Colonic mucosa (tissue), 4 donors: Measurements from ENCODE around the gene IGF2BP2. TPM values are rescaled to one million over a fixed set of nuclear protein-coding genes. Genes with fewer than 3 reads are reported as not detected.

Experiments
- DNase-seq: peaks from one replicate; pipeline ENCODE4 v3.0.0-alpha.2; 2020
- H3K27ac ChIP-seq: fragments of 200-600 bp; one replicate; pipeline ENCODE4 v1.8.0; 2021
- H3K27me3 ChIP-seq: fragments of 200-600 bp; one replicate; pipeline ENCODE4 v1.8.0; 2021
- H3K36me3 ChIP-seq: fragments of 200-600 bp; one replicate; pipeline ENCODE4 v1.8.0; 2021
- H3K4me1 ChIP-seq: fragments of 200-600 bp; one replicate; pipeline ENCODE4 v1.8.0; 2021; ENCODE audit warnings: mild to moderate bottlenecking
- H3K4me3 ChIP-seq: fragments of 200-600 bp; one replicate; pipeline ENCODE4 v1.8.0; 2021
- H3K9ac ChIP-seq, 2 donors: one replicate each; pipeline ENCODE4 v1.7.0; 2013; ENCODE audit warnings: control low read depth in 2 of 2, low read depth in 2 of 2, low read length in 2 of 2
- H3K9me3 ChIP-seq: fragments of 200-600 bp; one replicate; pipeline ENCODE4 v1.8.0; 2021
- intact Hi-C: fragments of 100-400 bp; cut with DNase I; formaldehyde crosslinking; loops from one replicate; pipeline ENCODE4 v1.14.1; 2022
- total RNA-seq, 2 donors: library from RNA; stranded (reverse); fragmentation: NEBNext Ultra II Directional in 1 of 2; extraction: Animal tissue kit (Norgen Biotek cat#: 25700) in 1 of 2; gene quantifications; one replicate each; pipeline ENCODE4 v1.2.1, GENCODE V29; 2021
- TF ChIP-seq, protein P1 (sequence below): fragments of 200-600 bp; IDR thresholded peaks from one replicate; pipeline ENCODE4 v1.8.0; 2022; ENCODE audit warnings: antibody characterized with exemption, mild to moderate bottlenecking
- donor health status: healthy.
- donor health status: DM: no; HTN: no; CAD: no.
- donor health status: DM: no; HTN: no; CAD: no.

IGF2BP2 gene
- total RNA-seq, 2 donors from 2014 or later: 48.7 to 61.2 TPM

- no peak overlapping the region for H3K27ac ChIP-seq
- intact Hi-C loops: no loop called here
- TF ChIP-seq, protein P1, sequence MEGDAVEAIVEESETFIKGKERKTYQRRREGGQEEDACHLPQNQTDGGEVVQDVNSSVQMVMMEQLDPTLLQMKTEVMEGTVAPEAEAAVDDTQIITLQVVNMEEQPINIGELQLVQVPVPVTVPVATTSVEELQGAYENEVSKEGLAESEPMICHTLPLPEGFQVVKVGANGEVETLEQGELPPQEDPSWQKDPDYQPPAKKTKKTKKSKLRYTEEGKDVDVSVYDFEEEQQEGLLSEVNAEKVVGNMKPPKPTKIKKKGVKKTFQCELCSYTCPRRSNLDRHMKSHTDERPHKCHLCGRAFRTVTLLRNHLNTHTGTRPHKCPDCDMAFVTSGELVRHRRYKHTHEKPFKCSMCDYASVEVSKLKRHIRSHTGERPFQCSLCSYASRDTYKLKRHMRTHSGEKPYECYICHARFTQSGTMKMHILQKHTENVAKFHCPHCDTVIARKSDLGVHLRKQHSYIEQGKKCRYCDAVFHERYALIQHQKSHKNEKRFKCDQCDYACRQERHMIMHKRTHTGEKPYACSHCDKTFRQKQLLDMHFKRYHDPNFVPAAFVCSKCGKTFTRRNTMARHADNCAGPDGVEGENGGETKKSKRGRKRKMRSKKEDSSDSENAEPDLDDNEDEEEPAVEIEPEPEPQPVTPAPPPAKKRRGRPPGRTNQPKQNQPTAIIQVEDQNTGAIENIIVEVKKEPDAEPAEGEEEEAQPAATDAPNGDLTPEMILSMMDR: no peak
- H3K9me3 ChIP-seq: no peaks in the 10 kb centered on the region
- H3K27me3 ChIP-seq: no peaks in the 10 kb centered on the region
- DNase-seq: no peak
- H3K4me1 ChIP-seq: no peaks in the 10 kb centered on the region
- H3K4me3 ChIP-seq: no peak overlapping the region
- H3K36me3 ChIP-seq: no peaks in the 10 kb centered on the region
- H3K9ac ChIP-seq: no peak overlapping the region
Measured at GRCh38 chr3:185693985-185694653, 130.7 kb downstream of the IGF2BP2 start.

DNA sequence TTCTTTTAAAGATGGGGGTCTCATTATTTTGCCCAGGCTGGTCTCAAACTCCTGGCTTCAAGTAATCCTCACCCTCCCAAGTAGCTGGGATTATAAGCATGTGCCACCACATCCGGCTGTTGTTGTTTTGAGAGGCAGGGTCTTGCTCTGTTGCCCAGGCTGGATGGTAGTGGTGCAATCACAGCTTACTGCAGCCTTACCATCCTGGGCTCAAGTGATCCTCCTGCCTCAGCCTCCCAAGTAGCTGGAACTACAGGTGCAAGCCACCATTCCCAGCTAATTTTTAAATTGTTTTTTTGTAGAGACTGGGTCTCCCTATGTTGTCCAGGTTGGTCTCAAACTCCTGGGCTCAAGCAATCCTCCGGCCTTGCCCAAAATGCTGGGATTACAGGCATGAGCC lies 133.2 kb downstream of the IGF2BP2 start:
- H3K4me3 ChIP-seq: no peak overlapping the region
- no peaks in the 10 kb centered on the region for H3K9me3 ChIP-seq
- H3K4me1 ChIP-seq: no peaks in the 10 kb centered on the region
- TF ChIP-seq, protein P1: no peak
- intact Hi-C loops: no loop called here
- no peak overlapping the region for H3K27ac ChIP-seq
- H3K9ac ChIP-seq: no peak overlapping the region
- no peak for DNase-seq
- H3K36me3 ChIP-seq: no peaks in the 10 kb centered on the region
- H3K27me3 ChIP-seq: no peaks in the 10 kb centered on the region

DNA sequence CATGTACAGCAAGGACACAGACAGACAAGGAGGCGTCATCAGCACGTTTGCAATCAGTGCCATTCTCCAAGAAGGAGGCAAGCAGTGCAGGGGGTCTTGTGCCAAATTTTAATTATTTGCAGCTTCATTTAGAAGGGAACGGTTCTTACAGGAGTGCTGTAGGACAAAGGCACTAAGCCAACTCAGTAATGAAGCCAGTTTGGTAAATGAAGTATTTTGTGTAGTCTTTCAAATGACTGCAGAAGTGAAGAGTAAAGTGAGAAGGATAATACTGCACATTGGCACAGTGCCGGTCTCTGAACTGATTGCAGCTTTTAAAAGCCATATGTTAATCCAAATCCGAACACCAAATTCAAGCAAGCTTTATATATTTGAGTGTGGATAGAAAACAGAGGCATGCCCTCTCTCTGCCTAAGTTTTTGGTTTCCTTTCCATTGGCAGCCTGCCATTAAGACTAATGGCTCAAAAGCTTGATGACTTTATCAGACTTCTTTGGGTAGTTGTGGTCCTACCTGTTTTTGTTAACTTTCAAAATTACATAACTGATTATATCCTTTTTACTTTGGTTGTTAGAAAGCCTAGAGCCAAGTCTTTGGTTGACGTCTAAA lies 137.5 kb downstream of the IGF2BP2 start:
- no peak for DNase-seq
- intact Hi-C loops: no loop called here
- Histone ChIP-seq H3K4me3 (no peak overlapping the region), H3K36me3 (no peaks in the 10 kb centered on the region), H3K27me3 (no peaks in the 10 kb centered on the region), H3K9me3 (no peaks in the 10 kb centered on the region), H3K9ac (no peak overlapping the region), H3K4me1 (no peaks in the 10 kb centered on the region), H3K27ac (no peak overlapping the region)
- TF ChIP-seq, protein P1: no peak

GRCh38 chr3:185685231-185686035 lies 139.4 kb downstream of the IGF2BP2 start:
- no peak for DNase-seq
- TF ChIP-seq, protein P1: no peak
- Histone ChIP-seq H3K27ac (no peak overlapping the region), H3K36me3 (no peaks in the 10 kb centered on the region), H3K9ac (no peak overlapping the region), H3K9me3 (no peaks in the 10 kb centered on the region), H3K27me3 (no peaks in the 10 kb centered on the region), H3K4me3 (no peak overlapping the region), H3K4me1 (no peaks in the 10 kb centered on the region)
- intact Hi-C loops: no loop called here

GRCh38 chr3:185680231-185680630 lies 144.6 kb downstream of the IGF2BP2 start:
- intact Hi-C loops: loop anchor here (5.0 kb wide), 1 partner anchor 87 kb away; no protein-coding TSS in a partner anchor
- Histone ChIP-seq H3K27me3 (no peaks in the 10 kb centered on the region), H3K4me1 (no peaks in the 10 kb centered on the region), H3K9ac (no peak overlapping the region), H3K4me3 (no peak overlapping the region), H3K9me3 (no peaks in the 10 kb centered on the region), H3K36me3 (no peaks in the 10 kb centered on the region), H3K27ac (no peak overlapping the region)
- DNase-seq: no peak
- TF ChIP-seq, protein P1: no peak
